22Rv1 (cell line): ENCODE results near the gene SLC29A3.

Experiments
- CTCF ChIP-seq: fragments of 450-650 bp; IDR thresholded peaks from 2 replicates; pipeline ENCODE4 v1.5.1; 2017; ENCODE audit warnings: mild to moderate bottlenecking
- ZFX ChIP-seq: fragments of 450-650 bp; IDR thresholded peaks from 2 replicates; pipeline ENCODE4 v1.6.1; 2017; ENCODE audit warnings: antibody characterized with exemption, borderline replicate concordance

DNA sequence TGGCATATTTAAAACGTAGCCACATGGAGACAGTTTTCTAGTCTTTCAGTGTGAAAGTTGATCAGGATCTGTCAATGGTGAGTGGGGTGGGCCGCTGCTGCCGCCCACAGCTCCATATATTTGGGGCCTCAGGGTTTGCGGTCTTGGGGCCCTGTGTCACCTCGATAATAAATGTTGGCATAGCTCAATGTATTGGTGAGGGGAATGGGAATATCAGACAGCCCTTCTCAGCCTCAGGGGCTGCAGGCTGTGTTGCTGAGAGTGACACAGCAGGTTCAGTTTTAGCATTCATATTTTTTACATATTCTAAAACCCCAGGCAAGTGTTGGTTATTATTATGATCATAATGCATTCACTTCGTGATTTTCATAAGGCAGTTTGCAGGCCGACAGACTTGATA is 82.9 kb downstream of the SLC29A3 start:
- TF ChIP-seq CTCF (no peak), ZFX (no peak)
